Upper lobe of left lung (tissue), 4 donors: ENCODE data around the gene SDK2.

Experiments used
- EP300 ChIP-seq, 4 donors: sonication (generic); formaldehyde crosslinking; IDR thresholded peaks; one replicate each; pipeline ENCODE4 v1.5.1; 2017; ENCODE audit warnings: antibody characterized with exemption in 4 of 4, control low read depth in 2 of 4
- POLR2A ChIP-seq, 4 donors: fragments of 450-650 bp; IDR thresholded peaks; one replicate each; pipeline ENCODE4 v1.5.1; 2016 to 2017; ENCODE audit warnings: antibody characterized with exemption in 4 of 4, mild to moderate bottlenecking in 2 of 4
- TF ChIP-seq, protein P1 (sequence below), 6 experiments: fragments of 450-650 bp in 4 of 6; fragments of 200-600 bp in 2 of 6; sonication (generic) in 2 of 6; IDR thresholded peaks; one replicate each; pipeline ENCODE4 v1.5.1; 2016 to 2019; ENCODE audit warnings: antibody characterized with exemption in 6 of 6

DNA sequence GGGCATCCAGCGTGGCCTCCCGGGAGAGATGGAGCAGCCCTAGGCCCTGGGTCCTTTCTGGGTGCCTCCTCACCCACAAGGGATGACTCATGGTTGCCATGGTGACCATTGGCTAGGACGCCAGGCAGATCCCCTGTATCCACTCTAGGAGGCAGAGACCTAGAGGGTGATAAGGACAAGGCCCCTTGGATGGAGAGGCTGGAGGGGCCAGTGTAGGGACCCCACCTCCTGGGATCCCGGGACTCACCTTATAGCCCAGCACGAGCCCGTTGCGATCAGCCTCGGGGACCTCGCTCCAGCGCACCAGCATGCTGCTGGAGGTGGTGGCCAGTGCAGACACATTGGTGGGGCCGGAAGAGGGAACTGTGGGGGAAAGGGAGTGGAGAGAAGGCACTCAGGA is 250.3 kb downstream of the SDK2 start:
- TF ChIP-seq, protein P1, sequence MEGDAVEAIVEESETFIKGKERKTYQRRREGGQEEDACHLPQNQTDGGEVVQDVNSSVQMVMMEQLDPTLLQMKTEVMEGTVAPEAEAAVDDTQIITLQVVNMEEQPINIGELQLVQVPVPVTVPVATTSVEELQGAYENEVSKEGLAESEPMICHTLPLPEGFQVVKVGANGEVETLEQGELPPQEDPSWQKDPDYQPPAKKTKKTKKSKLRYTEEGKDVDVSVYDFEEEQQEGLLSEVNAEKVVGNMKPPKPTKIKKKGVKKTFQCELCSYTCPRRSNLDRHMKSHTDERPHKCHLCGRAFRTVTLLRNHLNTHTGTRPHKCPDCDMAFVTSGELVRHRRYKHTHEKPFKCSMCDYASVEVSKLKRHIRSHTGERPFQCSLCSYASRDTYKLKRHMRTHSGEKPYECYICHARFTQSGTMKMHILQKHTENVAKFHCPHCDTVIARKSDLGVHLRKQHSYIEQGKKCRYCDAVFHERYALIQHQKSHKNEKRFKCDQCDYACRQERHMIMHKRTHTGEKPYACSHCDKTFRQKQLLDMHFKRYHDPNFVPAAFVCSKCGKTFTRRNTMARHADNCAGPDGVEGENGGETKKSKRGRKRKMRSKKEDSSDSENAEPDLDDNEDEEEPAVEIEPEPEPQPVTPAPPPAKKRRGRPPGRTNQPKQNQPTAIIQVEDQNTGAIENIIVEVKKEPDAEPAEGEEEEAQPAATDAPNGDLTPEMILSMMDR (IDR thresholded peaks at IDR 0.05), result no peak
- TF ChIP-seq POLR2A (IDR thresholded peaks at IDR 0.05) (no peak), EP300 (IDR thresholded peaks at IDR 0.05) (no peak)
